RWPE2 (cell line): Measurements from ENCODE around the gene PUM2.
"Not testable (repeated sequence)": the region's sequence is repeated elsewhere in the genome, so short reads cannot be mapped to it uniquely, and the experiment has no call there.

ENCODE experiments used
- ATAC-seq: fragments of 200-7000 bp; cut with Tn5 transposase; 3 replicates; pipeline ENCODE4 v1.9.1; 2021; ENCODE audit warnings: low read depth
- DNase-seq: peaks from one replicate; pipeline ENCODE4 v3.0.0-alpha.2; 2020; ENCODE audit warnings: low spot score
- H3K27ac ChIP-seq: fragments of 450-650 bp; 2 replicates; pipeline ENCODE4 v1.5.1; 2017; ENCODE audit warnings: mild to moderate bottlenecking; ENCODE audit not compliant: poor library complexity, severe bottlenecking
- H3K27me3 ChIP-seq: fragments of 250-450 bp; sonication (Bioruptor Pico); 2 replicates; pipeline ENCODE4 v1.5.1; 2021; ENCODE audit warnings: mild to moderate bottlenecking, moderate library complexity; ENCODE audit not compliant: insufficient read depth, poor library complexity, severe bottlenecking
- H3K36me3 ChIP-seq: fragments of 250-450 bp; sonication (Bioruptor Pico); 2 replicates; pipeline ENCODE4 v1.5.1; 2020; ENCODE audit warnings: low read depth, mild to moderate bottlenecking, moderate library complexity
- H3K4me1 ChIP-seq: fragments of 250-450 bp; sonication (Bioruptor Pico); 2 replicates; pipeline ENCODE4 v1.5.1; 2021; ENCODE audit warnings: mild to moderate bottlenecking, moderate library complexity; ENCODE audit not compliant: insufficient read depth, poor library complexity, severe bottlenecking
- H3K4me3 ChIP-seq: fragments of 250-450 bp; sonication (Bioruptor Pico); 2 replicates; pipeline ENCODE4 v1.5.1; 2021; ENCODE audit warnings: mild to moderate bottlenecking, moderate library complexity; ENCODE audit not compliant: severe bottlenecking
- H3K9me3 ChIP-seq: fragments of 250-450 bp; sonication (Bioruptor Pico); 2 replicates; pipeline ENCODE4 v1.5.1; 2021; ENCODE audit warnings: mild to moderate bottlenecking, moderate library complexity; ENCODE audit not compliant: severe bottlenecking
- CTCF ChIP-seq: fragments of 450-650 bp; IDR thresholded peaks from one replicate; pipeline ENCODE4 v1.5.1; 2017; ENCODE audit warnings: mild to moderate bottlenecking, moderate library complexity; ENCODE audit not compliant: poor library complexity, severe bottlenecking

Gene PUM2

GRCh38 chr2:20254731-20255130 is 95.9 kb downstream of the PUM2 start:
- no peak for DNase-seq
- no peak for TF ChIP-seq CTCF
- no peaks in the 10 kb centered on the region for H3K9me3 ChIP-seq
- no peak overlapping the region for H3K4me3 ChIP-seq
- H3K4me1 ChIP-seq, result no peaks in the 10 kb centered on the region
- H3K36me3 ChIP-seq, result peaks cover 93% of the 10 kb centered on the region
- H3K27ac ChIP-seq, result no peak overlapping the region
- no peak for ATAC-seq
- H3K27me3 ChIP-seq, result no peaks in the 10 kb centered on the region

GRCh38 chr2:20250436-20250835 is 100.2 kb downstream of the PUM2 start:
- no peaks in the 10 kb centered on the region for H3K9me3 ChIP-seq
- ATAC-seq, result no peak
- no peak for TF ChIP-seq CTCF

GRCh38 chr2:20249170-20249569 is 101.5 kb downstream of the PUM2 start:
- H3K36me3 ChIP-seq, result peaks cover 58% of the 10 kb centered on the region

More at GRCh38 chr2:20250436-20250835, 100.2 kb downstream of the PUM2 start:
- Histone ChIP-seq H3K36me3 (peaks cover 71% of the 10 kb centered on the region), H3K27me3 (no peaks in the 10 kb centered on the region), H3K27ac (no peak overlapping the region), H3K4me1 (no peaks in the 10 kb centered on the region), H3K4me3 (no peak overlapping the region)
- no peak for DNase-seq

GRCh38 chr2:20247084-20247483 is 103.6 kb downstream of the PUM2 start:
- no peak for TF ChIP-seq CTCF
- Histone ChIP-seq H3K4me1 (no peaks in the 10 kb centered on the region), H3K4me3 (no peak overlapping the region), H3K27me3 (no peaks in the 10 kb centered on the region), H3K9me3 (no peaks in the 10 kb centered on the region), H3K27ac (no peak overlapping the region), H3K36me3 (peaks cover 39% of the 10 kb centered on the region)
- ATAC-seq, result no peak
- no peak for DNase-seq

More at GRCh38 chr2:20249170-20249569, 101.5 kb downstream of the PUM2 start:
- Histone ChIP-seq H3K4me1 (no peaks in the 10 kb centered on the region), H3K4me3 (no peak overlapping the region), H3K27me3 (no peaks in the 10 kb centered on the region), H3K27ac (no peak overlapping the region), H3K9me3 (no peaks in the 10 kb centered on the region)
- no peak for TF ChIP-seq CTCF
- ATAC-seq (no peak), DNase-seq (no peak)

GRCh38 chr2:20243637-20244036 is 107.0 kb downstream of the PUM2 start:
- H3K4me3 ChIP-seq, DNase-seq, ATAC-seq, H3K27me3 ChIP-seq, H3K9me3 ChIP-seq, H3K27ac ChIP-seq, H3K36me3 ChIP-seq, H3K4me1 ChIP-seq: not testable (repeated sequence)
